Neural crest cell (in vitro differentiated cells): ENCODE measurements around the gene L1TD1. TPM values are rescaled to one million over a fixed set of nuclear protein-coding genes. Genes with fewer than 3 reads are reported as not detected.
A peak's percentile ranks its signal among the peaks of the same experiment; 100 is the strongest.
"Not testable (repeated sequence)": the region's sequence is repeated elsewhere in the genome, so short reads cannot be mapped to it uniquely, and the experiment has no call there.

Experiments used
- DNase-seq: peaks from one replicate; pipeline ENCODE4 v3.0.0; 2021; ENCODE audit warnings: low read depth, mixed read lengths, low spot score
- H3K27ac Mint-ChIP-seq: one replicate; pipeline ENCODE4 v1.8.0; 2021; ENCODE audit warnings: mild to moderate bottlenecking, mixed read lengths; ENCODE audit not compliant: unreplicated experiment
- H3K27me3 Mint-ChIP-seq: 2 replicates; pipeline ENCODE4 v1.8.0; 2021; ENCODE audit warnings: low read depth, mild to moderate bottlenecking, mixed read lengths
- H3K36me3 Mint-ChIP-seq: 2 replicates; pipeline ENCODE4 v1.8.0; 2021; ENCODE audit warnings: low read depth, mild to moderate bottlenecking, mixed read lengths
- H3K4me1 Mint-ChIP-seq: 2 replicates; pipeline ENCODE4 v1.8.0; 2021; ENCODE audit warnings: mixed read lengths
- H3K4me3 Mint-ChIP-seq: one replicate; pipeline ENCODE4 v1.8.0; 2021; ENCODE audit warnings: mild to moderate bottlenecking, mixed read lengths
- H3K9me3 Mint-ChIP-seq: 2 replicates; pipeline ENCODE4 v1.8.0; 2021; ENCODE audit warnings: mixed read lengths
- CTCF ChIP-seq: fragments of 200-600 bp; sonication (generic); conservative IDR thresholded peaks from 2 replicates; pipeline ENCODE4 v1.5.0; 2021; ENCODE audit warnings: antibody characterized with exemption, mild to moderate bottlenecking
- long read RNA-seq: library from polyadenylated mRNA; unstranded; transcript quantifications from one replicate; pipeline ENCODE4 v2.0.0, GENCODE V29; 2020
- total RNA-seq: library from RNA; stranded (reverse); gene quantifications from 2 replicates; pipeline ENCODE4 v1.2.1, GENCODE V29; 2021

The L1TD1 gene
- 10.1 and 11.5 TPM in 2 replicates for total RNA-seq
- long read RNA-seq, transcript L1TD1-201 (4 exons, 3,849 nt) = major isoform, 6 of 18 reads
- long read RNA-seq, partial matches to known transcripts = 6 of 18 reads
- long read RNA-seq, other reads (novel, unspliced or antisense) = 6 of 18 reads

GRCh38 chr1:62194651-62195544 is at the start of gene L1TD1:
Gene L1TD1, plus strand, starts transcription at chr1:62194849. Its CDS starts 11,780 bp downstream, at chr1:62206629.
- Mint-ChIP-seq H3K4me1 (peaks cover 32% of the 10 kb centered on the region), H3K27ac (peak within 1 kb of the TSS; percentile 87), H3K27me3 (peaks cover 61% of the 10 kb centered on the region), H3K9me3 (peaks cover 5% of the 10 kb centered on the region), H3K4me3 (peak within 1 kb of the TSS; percentile 91), H3K36me3 (peaks cover 4% of the 10 kb centered on the region)
- TF ChIP-seq CTCF = no peak
- peak; percentile 41 for DNase-seq

- DNase-seq = no peak
- no peak for TF ChIP-seq CTCF
- no peaks in the 10 kb centered on the region for H3K4me1 Mint-ChIP-seq
- H3K9me3 Mint-ChIP-seq = no peaks in the 10 kb centered on the region
- H3K27me3 Mint-ChIP-seq = no peaks in the 10 kb centered on the region
- H3K36me3 Mint-ChIP-seq = no peaks in the 10 kb centered on the region
- H3K27ac Mint-ChIP-seq = no peak overlapping the region
- H3K4me3 Mint-ChIP-seq = no peak overlapping the region
These were observed 34.7 kb upstream of the L1TD1 start for GRCh38 chr1:62159940-62160348.

- TF ChIP-seq CTCF = no peak
- no peak for DNase-seq
- no peak overlapping the region for H3K27ac Mint-ChIP-seq
- H3K4me3 Mint-ChIP-seq = no peak overlapping the region
- no peaks in the 10 kb centered on the region for H3K27me3 Mint-ChIP-seq
- H3K4me1 Mint-ChIP-seq = no peaks in the 10 kb centered on the region
- H3K9me3 Mint-ChIP-seq = no peaks in the 10 kb centered on the region
- no peaks in the 10 kb centered on the region for H3K36me3 Mint-ChIP-seq
These were observed 32.9 kb upstream of the L1TD1 start for GRCh38 chr1:62161711-62162110.

GRCh38 chr1:62170380-62170779 is 24.3 kb upstream of the L1TD1 start:
- H3K4me1 Mint-ChIP-seq, H3K4me3 Mint-ChIP-seq, H3K9me3 Mint-ChIP-seq, DNase-seq, H3K27me3 Mint-ChIP-seq, H3K36me3 Mint-ChIP-seq, H3K27ac Mint-ChIP-seq: not testable (repeated sequence)

- Mint-ChIP-seq H3K4me3 (no peak overlapping the region), H3K27me3 (no peaks in the 10 kb centered on the region), H3K27ac (no peak overlapping the region), H3K4me1 (peaks cover 16% of the 10 kb centered on the region), H3K9me3 (no peaks in the 10 kb centered on the region), H3K36me3 (no peaks in the 10 kb centered on the region)
- TF ChIP-seq CTCF = peak; percentile 94
- peak; percentile 62 for DNase-seq
These were observed 19.0 kb upstream of the L1TD1 start for GRCh38 chr1:62175568-62176179.
